GM12891 (cell line): ENCODE data around the gene NKIRAS2.

Experiments
- PAX5 ChIP-seq: IDR thresholded peaks from 2 replicates; pipeline ENCODE4 v1.6.1; 2011; ENCODE audit warnings: low read length, moderate library complexity, mild to moderate bottlenecking; ENCODE audit not compliant: insufficient read depth, severe bottlenecking
- POLR2A ChIP-seq: IDR thresholded peaks from 2 replicates; pipeline ENCODE4 v1.6.1; 2011; ENCODE audit warnings: low read depth, low read length, control low read depth
- POLR2AphosphoS5 ChIP-seq: IDR thresholded peaks from 2 replicates; pipeline ENCODE4 v1.6.1; 2011; ENCODE audit warnings: low read depth, low read length, control low read depth
- POU2F2 ChIP-seq: IDR thresholded peaks from 2 replicates; pipeline ENCODE4 v1.6.1; 2011; ENCODE audit warnings: low read depth, mild to moderate bottlenecking, control low read depth, low read length, moderate library complexity
- SPI1 ChIP-seq: IDR thresholded peaks from 2 replicates; pipeline ENCODE4 v1.6.1; 2011; ENCODE audit warnings: low read depth, low read length, control low read depth
- TAF1 ChIP-seq: IDR thresholded peaks from 2 replicates; pipeline ENCODE4 v1.6.1; 2011; ENCODE audit warnings: low read depth, low read length, control low read depth

DNA sequence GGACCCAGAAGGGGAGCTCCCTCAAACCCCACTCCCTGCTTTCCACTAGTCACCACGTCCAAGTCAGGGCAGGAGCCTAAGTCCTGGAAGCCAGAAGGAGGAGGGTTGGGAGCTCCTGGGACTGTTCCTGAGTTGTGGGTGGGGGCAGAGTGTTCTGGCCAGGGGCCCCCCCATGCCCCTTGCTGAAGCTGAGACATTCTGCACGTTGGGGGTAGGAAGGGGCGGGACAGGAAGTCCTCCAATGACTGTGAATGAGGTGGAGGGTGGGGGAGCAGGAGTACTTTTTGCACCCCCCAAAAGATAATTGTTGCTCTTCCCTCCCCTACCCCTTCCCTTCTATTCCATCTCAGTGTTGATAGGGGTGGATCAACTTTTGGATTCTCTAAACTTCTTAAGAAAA lies 51.9 kb downstream of the NKIRAS2 start:
- TF ChIP-seq PAX5 (no peak), POLR2A (no peak), POLR2AphosphoS5 (no peak), TAF1 (no peak), SPI1 (no peak), POU2F2 (no peak)
